OCI-LY1 (cell line): Measurements from ENCODE around the gene VGF.

Experiments
- CTCF ChIP-seq: fragments of 200-600 bp; sonication (generic), shearing (Covaris generic); IDR thresholded peaks from 2 replicates; pipeline ENCODE4 v1.5.1; 2017; ENCODE audit warnings: mild to moderate bottlenecking, antibody characterized with exemption, low read length, moderate library complexity, mixed read lengths
- EZH2 ChIP-seq: fragments of 200-600 bp; sonication (generic), shearing (Covaris generic); IDR thresholded peaks from 2 replicates; pipeline ENCODE4 v1.8.0; 2017; ENCODE audit warnings: borderline replicate concordance, mixed run types, mild to moderate bottlenecking, antibody characterized with exemption, low read length, moderate library complexity, mixed read lengths

DNA sequence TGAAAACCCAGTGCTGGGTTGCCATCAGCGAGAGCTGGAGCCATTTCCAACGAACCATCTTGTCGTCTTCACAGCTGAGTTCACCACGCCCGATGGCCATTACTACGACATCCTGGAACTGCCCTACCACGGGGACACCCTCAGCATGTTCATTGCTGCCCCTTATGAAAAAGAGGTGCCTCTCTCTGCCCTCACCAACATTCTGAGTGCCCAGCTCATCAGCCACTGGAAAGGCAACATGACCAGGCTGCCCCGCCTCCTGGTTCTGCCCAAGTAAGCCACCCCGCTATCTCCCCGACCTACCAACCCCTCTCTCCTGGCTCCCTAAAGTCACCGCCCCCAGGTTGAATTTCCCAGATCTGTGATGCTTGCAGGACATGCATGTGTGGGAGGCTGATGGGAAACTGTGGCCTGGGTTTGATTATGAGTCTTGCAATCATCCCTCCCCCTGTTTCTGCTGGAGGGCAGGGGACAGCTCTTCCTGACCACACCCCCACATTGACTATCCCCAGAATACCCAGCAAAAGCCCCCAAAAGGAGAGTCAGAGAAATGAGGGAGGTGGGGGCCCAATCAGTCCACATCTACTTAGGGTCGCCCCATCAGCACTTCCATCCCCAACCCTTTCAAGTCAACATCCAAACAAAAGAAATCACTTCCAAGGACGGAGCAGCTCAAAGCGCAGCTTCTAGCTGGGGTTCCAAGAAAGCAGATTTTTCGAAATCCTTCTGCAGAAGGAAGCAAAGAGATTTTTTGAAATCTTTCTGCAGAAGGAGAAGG is 31.6 kb downstream of the VGF start:
- TF ChIP-seq CTCF, result no peak
- TF ChIP-seq EZH2, result 0 out of 2 replicates have a peak, but pooled peaks have one; percentile 54
